B cell (primary cell): ENCODE results near the gene GULP1. TPM values are rescaled to one million over a fixed set of nuclear protein-coding genes. Genes with fewer than 3 reads are reported as not detected.

Source experiments
- ATAC-seq: fragments of 200-7000 bp; cut with Tn5 transposase; one replicate; pipeline ENCODE4 v1.10.0; 2021; ENCODE audit warnings: low read depth, mild to moderate bottlenecking, moderate number of reproducible peaks, moderate library complexity
- CTCF ChIA-PET: fragments of 350-600 bp; sonication (Branson Sonifier 250); formaldehyde crosslinking; loops from one replicate; lab custom pipeline; 2021; ENCODE audit warnings: antibody characterized with exemption, inconsistent platforms; lab: Charles Lee
- POLR2A ChIA-PET: fragments of 350-600 bp; sonication (Branson Sonifier 250); formaldehyde crosslinking; loops from one replicate; lab custom pipeline; 2021; ENCODE audit warnings: antibody characterized with exemption; lab: Charles Lee
- DNase-seq: peaks from one replicate; pipeline ENCODE4 v3.0.0; 2013
- H2AFZ ChIP-seq: 2 replicates; pipeline ENCODE4 v1.6.1; 2012; ENCODE audit warnings: mild to moderate bottlenecking, low read depth, low read length; ENCODE audit not compliant: insufficient read depth, poor library complexity, severe bottlenecking
- H3K27ac ChIP-seq, 2 donors: 1 replicate in 1 of 2; 2 replicates in 1 of 2; pipeline ENCODE4 v1.5.1; 2012 to 2013; ENCODE audit warnings: low read length in 2 of 2, mild to moderate bottlenecking in 2 of 2, moderate library complexity in 1 of 2
- H3K27me3 ChIP-seq, 4 experiments: fragments of 200-600 bp in 1 of 4; sonication (generic) in 1 of 4; replicated peaks in 1 of 4; 1 replicate in 2 of 4; 2 replicates in 2 of 4; pipeline versions ENCODE4 v1.6.1 to v1.7.0; 2013 to 2016; ENCODE audit warnings: low read length in 3 of 4, mild to moderate bottlenecking in 2 of 4, mixed read lengths in 1 of 4, moderate library complexity in 1 of 4; ENCODE audit not compliant: insufficient read depth in 4 of 4, control insufficient read depth in 3 of 4; ENCODE audit errors: control extremely low read depth in 1 of 4
- H3K36me3 ChIP-seq, 2 experiments: replicated peaks in 1 of 2; 1 replicate in 1 of 2; 2 replicates in 1 of 2; pipeline versions ENCODE4 v1.6.1 to v1.7.1; 2013; ENCODE audit warnings: low read length in 1 of 2; ENCODE audit not compliant: insufficient read depth in 2 of 2, control insufficient read depth in 1 of 2; ENCODE audit errors: control extremely low read depth in 1 of 2, extremely low read depth in 1 of 2
- H3K4me1 ChIP-seq, 2 donors: fragments of 200-600 bp in 1 of 2; sonication (generic) in 1 of 2; 1 replicate in 1 of 2; 2 replicates in 1 of 2; pipeline versions ENCODE4 v1.5.1 to v1.6.1; 2013 to 2017; ENCODE audit warnings: low read length in 2 of 2; ENCODE audit not compliant: control insufficient read depth in 2 of 2, insufficient read depth in 2 of 2
- H3K4me2 ChIP-seq: replicated peaks from 2 replicates; pipeline ENCODE3; 2012; ENCODE audit warnings: mild to moderate bottlenecking, low read depth, low read length; ENCODE audit not compliant: poor library complexity, severe bottlenecking
- H3K4me3 ChIP-seq, 5 experiments: fragments of 200-600 bp in 1 of 5; sonication (generic) in 1 of 5; 1 replicate in 3 of 5; 2 replicates in 2 of 5; pipeline versions ENCODE4 v1.5.1 to v1.7.0; 2011 to 2016; ENCODE audit warnings: low read length in 4 of 5, mild to moderate bottlenecking in 4 of 5, low read depth in 2 of 5, control low read depth in 1 of 5, moderate library complexity in 1 of 5; ENCODE audit not compliant: insufficient read depth in 1 of 5; ENCODE audit errors: control extremely low read depth in 1 of 5, extremely low read depth in 1 of 5
- H3K79me2 ChIP-seq: fragments of 200-600 bp; sonication (generic); one replicate; pipeline ENCODE4 v1.6.0; 2016; ENCODE audit warnings: low read length; ENCODE audit not compliant: control insufficient read depth, insufficient read depth
- H3K9ac ChIP-seq: fragments of 200-600 bp; sonication (generic); 2 replicates; pipeline ENCODE4 v1.6.1; 2017; ENCODE audit warnings: mild to moderate bottlenecking, low read length, moderate library complexity
- H3K9me3 ChIP-seq, 3 donors: one replicate each; pipeline versions ENCODE4 v1.6.1 to v1.7.1; 2013; ENCODE audit warnings: low read length in 2 of 3; ENCODE audit not compliant: control insufficient read depth in 2 of 3, insufficient read depth in 1 of 3; ENCODE audit errors: control extremely low read depth in 1 of 3
- H4K20me1 ChIP-seq: 2 replicates; pipeline ENCODE4 v1.6.0; 2012; ENCODE audit warnings: mild to moderate bottlenecking, low read length; ENCODE audit not compliant: insufficient read depth, control insufficient read depth, poor library complexity, severe bottlenecking
- H3K27ac Mint-ChIP-seq: one replicate; pipeline ENCODE4 v1.8.0; 2021; ENCODE audit warnings: mixed read lengths
- H3K27me3 Mint-ChIP-seq: one replicate; pipeline ENCODE4 v1.8.0; 2021; ENCODE audit warnings: mixed read lengths
- H3K4me1 Mint-ChIP-seq: one replicate; pipeline ENCODE4 v1.8.0; 2021; ENCODE audit warnings: mixed read lengths
- H3K4me3 Mint-ChIP-seq: one replicate; pipeline ENCODE4 v1.8.0; 2021; ENCODE audit warnings: mixed read lengths
- H3K9me3 Mint-ChIP-seq: one replicate; pipeline ENCODE4 v1.8.0; 2022; ENCODE audit warnings: mixed read lengths; ENCODE audit not compliant: insufficient read depth
- EZH2 ChIP-seq: IDR thresholded peaks from 2 replicates; pipeline ENCODE4 v1.6.1; 2012; ENCODE audit warnings: borderline replicate concordance, low read depth, mild to moderate bottlenecking, moderate library complexity, low read length; ENCODE audit not compliant: insufficient read depth, poor library complexity, severe bottlenecking
- WGBS: methylation state at CpG from one replicate; pipeline ENCODE4 v1.1.5; 2013; ENCODE audit warnings: missing lambda C conversion rate; ENCODE audit not compliant: insufficient coverage; 5-methylcytosine and 5-hydroxymethylcytosine counted together
- intact Hi-C: fragments of 100-400 bp; cut with micrococcal nuclease; formaldehyde crosslinking; loops from one replicate; pipeline ENCODE4 v1.10.0; 2022
- polyA plus RNA-seq: library from polyadenylated mRNA; depleted of rRNA; stranded (reverse); fragments of >200 nt; gene quantifications from 2 replicates; pipeline ENCODE4 v1.2.3, GENCODE V29; 2012
- total RNA-seq, 2 donors: library from RNA; stranded (reverse); fragments of 120-200 nt in 1 of 2; gene quantifications; 1 replicate in 1 of 2; 2 replicates in 1 of 2; pipeline versions ENCODE4 v1.2.3 to v1.2.4, GENCODE V29; 2013 to 2022
- TF ChIP-seq, protein P1 (sequence below): fragments of 200-600 bp; IDR thresholded peaks from one replicate; pipeline ENCODE4 v1.8.0; 2022; ENCODE audit warnings: antibody characterized with exemption, mild to moderate bottlenecking

GULP1 gene
- total and polyA plus RNA-seq, 2 donors (not counting 1 experiment from before 2014, with no cell fraction given), result not detected

DNA sequence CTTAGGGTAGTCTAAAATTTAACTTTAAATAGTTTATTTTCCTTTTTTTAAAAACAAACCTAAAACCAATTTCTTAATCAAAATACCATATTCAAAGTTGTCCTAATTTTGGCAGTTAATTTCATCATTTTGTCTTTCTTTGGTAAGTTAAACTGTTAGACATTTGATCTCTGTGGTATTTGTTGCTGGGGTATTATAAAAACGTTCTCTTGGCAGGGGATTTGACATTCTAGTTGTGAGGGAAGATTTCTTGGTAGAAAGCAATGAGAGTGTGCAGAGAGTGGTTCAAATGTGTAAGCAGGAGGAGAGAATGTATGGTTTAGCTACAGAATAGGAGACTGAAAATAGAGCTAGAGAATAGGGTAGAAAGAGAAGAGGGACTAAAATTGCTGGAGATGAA lies 14.6 kb downstream of the GULP1 start:
- 53% methylated on average over 1 of the region's 1 CpG for WGBS
- H3K4me1 ChIP-seq, result no peaks in the 10 kb centered on the region
- H3K9ac ChIP-seq, result no peak overlapping the region
- no peak for DNase-seq
- H3K79me2 ChIP-seq, result no peaks in the 10 kb centered on the region
- no peaks in the 10 kb centered on the region for H4K20me1 ChIP-seq
- H3K36me3 ChIP-seq, result no peaks in the 10 kb centered on the region
- ATAC-seq, result no peak
- no peak for TF ChIP-seq EZH2
- TF ChIP-seq, protein P1, sequence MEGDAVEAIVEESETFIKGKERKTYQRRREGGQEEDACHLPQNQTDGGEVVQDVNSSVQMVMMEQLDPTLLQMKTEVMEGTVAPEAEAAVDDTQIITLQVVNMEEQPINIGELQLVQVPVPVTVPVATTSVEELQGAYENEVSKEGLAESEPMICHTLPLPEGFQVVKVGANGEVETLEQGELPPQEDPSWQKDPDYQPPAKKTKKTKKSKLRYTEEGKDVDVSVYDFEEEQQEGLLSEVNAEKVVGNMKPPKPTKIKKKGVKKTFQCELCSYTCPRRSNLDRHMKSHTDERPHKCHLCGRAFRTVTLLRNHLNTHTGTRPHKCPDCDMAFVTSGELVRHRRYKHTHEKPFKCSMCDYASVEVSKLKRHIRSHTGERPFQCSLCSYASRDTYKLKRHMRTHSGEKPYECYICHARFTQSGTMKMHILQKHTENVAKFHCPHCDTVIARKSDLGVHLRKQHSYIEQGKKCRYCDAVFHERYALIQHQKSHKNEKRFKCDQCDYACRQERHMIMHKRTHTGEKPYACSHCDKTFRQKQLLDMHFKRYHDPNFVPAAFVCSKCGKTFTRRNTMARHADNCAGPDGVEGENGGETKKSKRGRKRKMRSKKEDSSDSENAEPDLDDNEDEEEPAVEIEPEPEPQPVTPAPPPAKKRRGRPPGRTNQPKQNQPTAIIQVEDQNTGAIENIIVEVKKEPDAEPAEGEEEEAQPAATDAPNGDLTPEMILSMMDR, result no peak
- H3K4me1 Mint-ChIP-seq, result no peaks in the 10 kb centered on the region
- no peaks in the 10 kb centered on the region for H3K27me3 Mint-ChIP-seq
- no peak overlapping the region for H3K27ac Mint-ChIP-seq
- ChIA-PET POLR2A (no interaction called here), CTCF (no interaction called here)
- H3K4me2 ChIP-seq, result no peak overlapping the region
- intact Hi-C loops, result no loop called here
- no peak overlapping the region for H3K4me3 ChIP-seq
- no peak overlapping the region for H2AFZ ChIP-seq
- no peaks in the 10 kb centered on the region for H3K27me3 ChIP-seq
- no peak overlapping the region for H3K27ac ChIP-seq
- H3K9me3 Mint-ChIP-seq, result peaks cover 3% of the 10 kb centered on the region
- H3K4me3 Mint-ChIP-seq, result no peak overlapping the region
- no peaks in the 10 kb centered on the region for H3K9me3 ChIP-seq

DNA sequence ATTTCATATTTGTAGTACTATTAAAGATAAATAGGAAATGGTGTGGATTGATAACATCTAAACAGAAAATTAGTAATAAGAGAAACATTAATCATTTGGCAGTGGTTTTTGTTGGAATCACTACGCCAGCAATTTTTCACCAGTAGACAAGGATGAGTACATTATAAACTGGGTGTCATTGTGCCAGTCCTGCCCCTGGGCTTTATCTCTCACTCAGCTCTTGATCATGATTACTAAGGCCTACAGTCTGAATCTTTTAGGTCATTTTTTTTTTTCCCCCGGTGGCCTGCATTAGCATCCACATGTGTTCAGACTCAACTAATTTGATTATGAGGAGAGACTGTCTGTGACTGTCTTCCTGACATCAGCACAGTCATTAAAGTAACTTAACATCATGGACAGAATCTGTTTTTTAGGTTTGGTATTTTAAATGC lies 16.2 kb downstream of the GULP1 start:
- TF ChIP-seq EZH2, result no peak
- TF ChIP-seq, protein P1, result no peak
- no peak overlapping the region for H3K9ac ChIP-seq
- ChIA-PET POLR2A (no interaction called here), CTCF (no interaction called here)
- no CpG with 5 or more reads among the region's 2 CpGs for WGBS
- H4K20me1 ChIP-seq, result no peaks in the 10 kb centered on the region
- no peaks in the 10 kb centered on the region for H3K27me3 ChIP-seq
- H3K36me3 ChIP-seq, result no peaks in the 10 kb centered on the region
- no peak for DNase-seq
- no peaks in the 10 kb centered on the region for H3K4me1 Mint-ChIP-seq
- H3K27ac Mint-ChIP-seq, result no peak overlapping the region
- ATAC-seq, result no peak
- H3K9me3 Mint-ChIP-seq, result peaks cover 3% of the 10 kb centered on the region
- H3K27me3 Mint-ChIP-seq, result no peaks in the 10 kb centered on the region
- no peak overlapping the region for H3K4me2 ChIP-seq
- no peak overlapping the region for H3K4me3 ChIP-seq
- no peak overlapping the region for H3K27ac ChIP-seq
- H3K9me3 ChIP-seq, result no peaks in the 10 kb centered on the region
- H2AFZ ChIP-seq, result no peak overlapping the region
- H3K4me3 Mint-ChIP-seq, result no peak overlapping the region
- H3K79me2 ChIP-seq, result no peaks in the 10 kb centered on the region
- H3K4me1 ChIP-seq, result no peaks in the 10 kb centered on the region
- intact Hi-C loops, result no loop called here
